Liver (tissue), 9 donors: ENCODE results near the gene SCO2. TPM values are rescaled to one million over a fixed set of nuclear protein-coding genes. Genes with fewer than 3 reads are reported as not detected.

ENCODE experiments used
- DNase-seq: peaks from one replicate; pipeline ENCODE4 v3.0.0-alpha.2; 2017; ENCODE audit warnings: low spot score
- H3K27ac ChIP-seq, 2 donors: one replicate each; pipeline ENCODE4 v1.7.0; 2013; ENCODE audit warnings: inconsistent platforms in 2 of 2, low read length in 2 of 2, control low read depth in 1 of 2, low read depth in 1 of 2, mild to moderate bottlenecking in 1 of 2
- H3K27me3 ChIP-seq, 4 donors: one replicate each; pipeline versions ENCODE4 v1.6.1 to v1.7.0; 2013; ENCODE audit warnings: low read length in 3 of 4, inconsistent platforms in 1 of 4, mild to moderate bottlenecking in 1 of 4, moderate library complexity in 1 of 4; ENCODE audit not compliant: control insufficient read depth in 4 of 4, insufficient read depth in 4 of 4
- H3K36me3 ChIP-seq, 4 donors: one replicate each; pipeline versions ENCODE4 v1.6.1 to v1.7.0; 2013; ENCODE audit warnings: low read length in 3 of 4, mild to moderate bottlenecking in 3 of 4, low read depth in 1 of 4, moderate library complexity in 1 of 4; ENCODE audit not compliant: control insufficient read depth in 4 of 4, insufficient read depth in 3 of 4
- H3K4me1 ChIP-seq, 4 donors: one replicate each; pipeline versions ENCODE4 v1.6.1 to v1.7.0; 2013; ENCODE audit warnings: low read length in 3 of 4, mild to moderate bottlenecking in 3 of 4, moderate library complexity in 1 of 4; ENCODE audit not compliant: control insufficient read depth in 4 of 4, insufficient read depth in 4 of 4
- H3K4me3 ChIP-seq, 3 donors: one replicate each; pipeline versions ENCODE4 v1.6.1 to v1.7.0; 2013; ENCODE audit warnings: low read length in 3 of 3, control low read depth in 1 of 3, low read depth in 1 of 3, mild to moderate bottlenecking in 1 of 3
- H3K9ac ChIP-seq, 2 donors: one replicate each; pipeline ENCODE4 v1.7.0; 2013; ENCODE audit warnings: low read length in 2 of 2, mild to moderate bottlenecking in 2 of 2, moderate library complexity in 2 of 2, control low read depth in 1 of 2, low read depth in 1 of 2
- H3K9me3 ChIP-seq, 4 donors: one replicate each; pipeline versions ENCODE4 v1.6.1 to v1.7.0; 2013; ENCODE audit warnings: low read length in 3 of 4; ENCODE audit not compliant: control insufficient read depth in 4 of 4
- CTCF ChIP-seq: fragments of 150-350 bp; IDR thresholded peaks from 2 replicates; pipeline ENCODE4 v1.5.1; 2017; ENCODE audit warnings: improper control_type of control experiment, low read depth, low read length; ENCODE audit not compliant: missing input control
- EGR1 ChIP-seq, 2 donors: IDR thresholded peaks; 2 replicates each; pipeline ENCODE4 v1.6.1; 2016 to 2018; ENCODE audit warnings: antibody characterized with exemption in 2 of 2, low read depth in 2 of 2
- FOXA1 ChIP-seq: IDR thresholded peaks from 2 replicates; pipeline ENCODE4 v1.6.1; 2016; ENCODE audit warnings: antibody characterized with exemption
- FOXA2 ChIP-seq: IDR thresholded peaks from 2 replicates; pipeline ENCODE4 v1.6.1; 2016; ENCODE audit warnings: antibody characterized with exemption
- GABPA ChIP-seq, 2 donors: IDR thresholded peaks in 1 of 2; conservative IDR thresholded peaks in 1 of 2; 2 replicates each; pipeline ENCODE4 v1.6.1; 2016; ENCODE audit warnings: antibody characterized with exemption in 2 of 2, mild to moderate bottlenecking in 1 of 2, moderate library complexity in 1 of 2
- HNF4A ChIP-seq, 2 donors: conservative IDR thresholded peaks; 2 replicates each; pipeline ENCODE4 v1.6.1; 2016; ENCODE audit warnings: antibody characterized with exemption in 2 of 2, mild to moderate bottlenecking in 2 of 2
- HNF4G ChIP-seq: IDR thresholded peaks from 2 replicates; pipeline ENCODE4 v1.6.1; 2016; ENCODE audit warnings: antibody characterized with exemption
- JUND ChIP-seq, 2 donors: IDR thresholded peaks; 2 replicates each; pipeline ENCODE4 v1.6.1; 2016; ENCODE audit warnings: antibody characterized with exemption in 2 of 2
- MAX ChIP-seq: IDR thresholded peaks from 2 replicates; pipeline ENCODE4 v1.6.1; 2016; ENCODE audit warnings: antibody characterized with exemption
- NR2F2 ChIP-seq: IDR thresholded peaks from 2 replicates; pipeline ENCODE4 v1.6.1; 2016; ENCODE audit warnings: antibody characterized with exemption
- RAD21 ChIP-seq, 2 donors: IDR thresholded peaks; 2 replicates each; pipeline ENCODE4 v1.6.1; 2016; ENCODE audit warnings: antibody characterized with exemption in 2 of 2, mild to moderate bottlenecking in 2 of 2
- RXRA ChIP-seq, 2 donors: IDR thresholded peaks; 2 replicates each; pipeline ENCODE4 v1.6.1; 2017 to 2018; ENCODE audit warnings: antibody characterized with exemption in 2 of 2, mild to moderate bottlenecking in 1 of 2
- TAF1 ChIP-seq: conservative IDR thresholded peaks from 2 replicates; pipeline ENCODE4 v1.6.1; 2016; ENCODE audit warnings: antibody characterized with exemption, mild to moderate bottlenecking
- YY1 ChIP-seq: IDR thresholded peaks from 2 replicates; pipeline ENCODE4 v1.6.1; 2016; ENCODE audit warnings: antibody characterized with exemption, mild to moderate bottlenecking
- ZBTB33 ChIP-seq: IDR thresholded peaks from 2 replicates; pipeline ENCODE4 v1.6.1; 2016; ENCODE audit warnings: antibody characterized with exemption
- WGBS: extraction: QIAGEN DNeasy Blood & Tissue Kit; methylation state at CpG from one replicate; pipeline ENCODE4 v1.1.7; 2013; 5-methylcytosine and 5-hydroxymethylcytosine counted together
- polyA plus RNA-seq, 2 donors: library from polyadenylated mRNA; stranded (reverse) in 1 of 2; unstranded in 1 of 2; fragments of 200-250 nt in 1 of 2; fragments of >200 nt in 1 of 2; fragmentation: Nextera tagmentation in 1 of 2; extraction: Ambion mirVana in 1 of 2; gene quantifications; one replicate each; pipeline versions ENCODE4 v1.2.1 to v1.2.3, GENCODE V29; 2013 to 2015
- total RNA-seq, 2 donors: library from RNA; depleted of rRNA; stranded (reverse); fragments of >200 nt; gene quantifications; one replicate each; pipeline ENCODE4 v1.2.3, GENCODE V29; 2014
- TF ChIP-seq, protein P1 (sequence below): IDR thresholded peaks from 2 replicates; pipeline ENCODE4 v1.6.1; 2016; ENCODE audit warnings: antibody characterized with exemption
- TF ChIP-seq, protein P2 (sequence below): IDR thresholded peaks from 2 replicates; pipeline ENCODE4 v1.6.1; 2016; ENCODE audit warnings: antibody characterized with exemption, mild to moderate bottlenecking
- donor health status: healthy.
- donor health status: healthy.
- donor health status: healthy.
- donor health status: healthy.
- donor health status: healthy.

SCO2 gene
- total and polyA plus RNA-seq, 4 donors = 1.4 to 2.9 (median 1.8) TPM

GRCh38 chr22:50505276-50505775 is 20.1 kb downstream of the SCO2 start:
- no peak for DNase-seq
- Histone ChIP-seq H3K36me3 (peaks cover 0 to 21% (median 7%) of the 10 kb centered on the region in 4 donors), H3K9ac (no peak overlapping the region), H3K9me3 (no peaks in the 10 kb centered on the region), H3K4me3 (no peak overlapping the region), H3K27ac (no peak overlapping the region), H3K4me1 (peaks cover 11 to 27% (median 24%) of the 10 kb centered on the region in 4 donors), H3K27me3 (no peaks in the 10 kb centered on the region)
- WGBS = 95% methylated on average over 14 of the region's 14 CpGs
- no peak for TF ChIP-seq RAD21 (IDR thresholded peaks at IDR 0.05)
- no peak for TF ChIP-seq JUND (IDR thresholded peaks at IDR 0.05)
- no peak for TF ChIP-seq GABPA (IDR thresholded peaks at IDR 0.05 in 1 of 2, conservative IDR thresholded peaks at IDR 0.05 in 1 of 2)
- TF ChIP-seq FOXA2 = no peak
- TF ChIP-seq HNF4A (conservative IDR thresholded peaks at IDR 0.05) = no peak
- no peak for TF ChIP-seq EGR1 (IDR thresholded peaks at IDR 0.05; ENCODE audit: low read depth in 2 of 2)
- TF ChIP-seq, protein P1, sequence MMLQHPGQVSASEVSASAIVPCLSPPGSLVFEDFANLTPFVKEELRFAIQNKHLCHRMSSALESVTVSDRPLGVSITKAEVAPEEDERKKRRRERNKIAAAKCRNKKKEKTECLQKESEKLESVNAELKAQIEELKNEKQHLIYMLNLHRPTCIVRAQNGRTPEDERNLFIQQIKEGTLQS = no peak
- no peak for TF ChIP-seq YY1
- no peak for TF ChIP-seq MAX
- no peak for TF ChIP-seq CTCF
- TF ChIP-seq, protein P2, sequence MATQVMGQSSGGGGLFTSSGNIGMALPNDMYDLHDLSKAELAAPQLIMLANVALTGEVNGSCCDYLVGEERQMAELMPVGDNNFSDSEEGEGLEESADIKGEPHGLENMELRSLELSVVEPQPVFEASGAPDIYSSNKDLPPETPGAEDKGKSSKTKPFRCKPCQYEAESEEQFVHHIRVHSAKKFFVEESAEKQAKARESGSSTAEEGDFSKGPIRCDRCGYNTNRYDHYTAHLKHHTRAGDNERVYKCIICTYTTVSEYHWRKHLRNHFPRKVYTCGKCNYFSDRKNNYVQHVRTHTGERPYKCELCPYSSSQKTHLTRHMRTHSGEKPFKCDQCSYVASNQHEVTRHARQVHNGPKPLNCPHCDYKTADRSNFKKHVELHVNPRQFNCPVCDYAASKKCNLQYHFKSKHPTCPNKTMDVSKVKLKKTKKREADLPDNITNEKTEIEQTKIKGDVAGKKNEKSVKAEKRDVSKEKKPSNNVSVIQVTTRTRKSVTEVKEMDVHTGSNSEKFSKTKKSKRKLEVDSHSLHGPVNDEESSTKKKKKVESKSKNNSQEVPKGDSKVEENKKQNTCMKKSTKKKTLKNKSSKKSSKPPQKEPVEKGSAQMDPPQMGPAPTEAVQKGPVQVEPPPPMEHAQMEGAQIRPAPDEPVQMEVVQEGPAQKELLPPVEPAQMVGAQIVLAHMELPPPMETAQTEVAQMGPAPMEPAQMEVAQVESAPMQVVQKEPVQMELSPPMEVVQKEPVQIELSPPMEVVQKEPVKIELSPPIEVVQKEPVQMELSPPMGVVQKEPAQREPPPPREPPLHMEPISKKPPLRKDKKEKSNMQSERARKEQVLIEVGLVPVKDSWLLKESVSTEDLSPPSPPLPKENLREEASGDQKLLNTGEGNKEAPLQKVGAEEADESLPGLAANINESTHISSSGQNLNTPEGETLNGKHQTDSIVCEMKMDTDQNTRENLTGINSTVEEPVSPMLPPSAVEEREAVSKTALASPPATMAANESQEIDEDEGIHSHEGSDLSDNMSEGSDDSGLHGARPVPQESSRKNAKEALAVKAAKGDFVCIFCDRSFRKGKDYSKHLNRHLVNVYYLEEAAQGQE = no peak
- TF ChIP-seq TAF1 = no peak
- TF ChIP-seq ZBTB33 = no peak
- TF ChIP-seq FOXA1 = no peak
- no peak for TF ChIP-seq NR2F2
- no peak for TF ChIP-seq RXRA (IDR thresholded peaks at IDR 0.05)
- no peak for TF ChIP-seq HNF4G
